ENCODE data around the gene LGALS12.
A peak's percentile ranks its signal among the peaks of the same experiment; 100 is the strongest.
"Not testable (repeated sequence)": the region's sequence is repeated elsewhere in the genome, so short reads cannot be mapped to it uniquely, and the experiment has no call there.

The LGALS12 gene

GRCh38 chr11:63518548-63518947 lies 12.7 kb downstream of the LGALS12 start:
- no peaks in the 10 kb centered on the region for H3K36me3 ChIP-seq (replicated peaks)
- peak overlapping the region; percentile 27 for H3K27ac ChIP-seq
- H3K4me3 ChIP-seq (ENCODE audit: low read depth, low read length) = no peak overlapping the region
- no peaks in the 10 kb centered on the region for H3K27me3 ChIP-seq (replicated peaks)
- in situ Hi-C loops (cut with HindIII; ENCODE audit: low pct_ligation_motif_present, low sequenced_read_pairs) = no loop called here
- TF ChIP-seq, protein P1, sequence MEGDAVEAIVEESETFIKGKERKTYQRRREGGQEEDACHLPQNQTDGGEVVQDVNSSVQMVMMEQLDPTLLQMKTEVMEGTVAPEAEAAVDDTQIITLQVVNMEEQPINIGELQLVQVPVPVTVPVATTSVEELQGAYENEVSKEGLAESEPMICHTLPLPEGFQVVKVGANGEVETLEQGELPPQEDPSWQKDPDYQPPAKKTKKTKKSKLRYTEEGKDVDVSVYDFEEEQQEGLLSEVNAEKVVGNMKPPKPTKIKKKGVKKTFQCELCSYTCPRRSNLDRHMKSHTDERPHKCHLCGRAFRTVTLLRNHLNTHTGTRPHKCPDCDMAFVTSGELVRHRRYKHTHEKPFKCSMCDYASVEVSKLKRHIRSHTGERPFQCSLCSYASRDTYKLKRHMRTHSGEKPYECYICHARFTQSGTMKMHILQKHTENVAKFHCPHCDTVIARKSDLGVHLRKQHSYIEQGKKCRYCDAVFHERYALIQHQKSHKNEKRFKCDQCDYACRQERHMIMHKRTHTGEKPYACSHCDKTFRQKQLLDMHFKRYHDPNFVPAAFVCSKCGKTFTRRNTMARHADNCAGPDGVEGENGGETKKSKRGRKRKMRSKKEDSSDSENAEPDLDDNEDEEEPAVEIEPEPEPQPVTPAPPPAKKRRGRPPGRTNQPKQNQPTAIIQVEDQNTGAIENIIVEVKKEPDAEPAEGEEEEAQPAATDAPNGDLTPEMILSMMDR (IDR thresholded peaks at IDR 0.05; ENCODE audit: low read depth, low read length, missing control alignments) = no peak
- peak; percentile 75 for DNase-seq

DNA sequence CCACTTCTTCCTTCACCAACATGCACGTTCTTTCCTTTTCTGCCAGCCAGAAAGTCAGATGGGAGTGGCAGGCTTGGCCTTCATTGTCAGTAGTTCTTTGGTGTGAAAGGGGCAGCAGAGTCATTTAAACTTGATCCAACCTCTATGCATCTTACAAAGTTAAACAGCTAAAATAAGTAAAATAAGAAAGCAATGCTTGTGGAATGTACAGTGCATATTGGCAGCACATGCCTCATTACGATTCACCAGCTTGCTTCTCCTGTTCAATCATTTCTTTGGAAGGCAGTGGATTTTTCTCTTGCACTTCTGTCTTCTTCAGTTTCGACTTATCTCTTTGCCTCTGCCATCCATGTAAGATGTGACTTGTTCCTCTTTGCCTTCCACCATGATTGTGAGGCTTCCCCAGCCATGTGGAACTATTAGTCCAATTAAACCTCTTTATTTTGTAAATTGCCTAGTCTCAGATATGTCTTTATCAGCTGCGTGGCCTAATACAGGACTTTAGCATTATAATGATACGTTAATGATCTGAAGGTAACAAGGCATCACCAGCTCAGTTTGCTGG lies 14.8 kb downstream of the LGALS12 start:
- H3K4me3 ChIP-seq (ENCODE audit: low read depth, low read length) = no peak overlapping the region
- no peaks in the 10 kb centered on the region for H3K36me3 ChIP-seq (replicated peaks)
- no peaks in the 10 kb centered on the region for H3K27me3 ChIP-seq (replicated peaks)
- TF ChIP-seq, protein P1 (IDR thresholded peaks at IDR 0.05; ENCODE audit: low read depth, low read length, missing control alignments) = no peak
- DNase-seq = no peak
- in situ Hi-C loops (cut with HindIII; ENCODE audit: low pct_ligation_motif_present, low sequenced_read_pairs) = no loop called here
- no peak overlapping the region for H3K27ac ChIP-seq

- DNase-seq = no peak
- Histone ChIP-seq H3K36me3 (replicated peaks) (no peaks in the 10 kb centered on the region), H3K27ac (no peak overlapping the region), H3K4me3 (ENCODE audit: low read depth, low read length) (no peak overlapping the region), H3K27me3 (replicated peaks) (no peaks in the 10 kb centered on the region)
- in situ Hi-C loops (cut with HindIII; ENCODE audit: low pct_ligation_motif_present, low sequenced_read_pairs) = no loop called here
- TF ChIP-seq, protein P1 (IDR thresholded peaks at IDR 0.05; ENCODE audit: low read depth, low read length, missing control alignments) = no peak
Observed at GRCh38 chr11:63521896-63522295, 16.0 kb downstream of the LGALS12 start.

GRCh38 chr11:63523151-63523550 lies 17.3 kb downstream of the LGALS12 start:
- TF ChIP-seq, protein P1 (IDR thresholded peaks at IDR 0.05; ENCODE audit: low read depth, low read length, missing control alignments) = no peak
- no peak overlapping the region for H3K4me3 ChIP-seq (ENCODE audit: low read depth, low read length)
- no peak overlapping the region for H3K27ac ChIP-seq
- in situ Hi-C loops (cut with HindIII; ENCODE audit: low pct_ligation_motif_present, low sequenced_read_pairs) = no loop called here
- H3K27me3 ChIP-seq (replicated peaks) = no peaks in the 10 kb centered on the region
- H3K36me3 ChIP-seq (replicated peaks) = no peaks in the 10 kb centered on the region
- no peak for DNase-seq

GRCh38 chr11:63527667-63528066 lies 21.8 kb downstream of the LGALS12 start:
- no peak overlapping the region for H3K27ac ChIP-seq
- in situ Hi-C loops (cut with HindIII; ENCODE audit: low pct_ligation_motif_present, low sequenced_read_pairs) = no loop called here
- H3K36me3 ChIP-seq (replicated peaks) = no peaks in the 10 kb centered on the region
- no peak for DNase-seq
- H3K27me3 ChIP-seq (replicated peaks) = no peaks in the 10 kb centered on the region
- TF ChIP-seq, protein P1 (IDR thresholded peaks at IDR 0.05; ENCODE audit: low read depth, low read length, missing control alignments) = no peak
- no peak overlapping the region for H3K4me3 ChIP-seq (ENCODE audit: low read depth, low read length)

DNA sequence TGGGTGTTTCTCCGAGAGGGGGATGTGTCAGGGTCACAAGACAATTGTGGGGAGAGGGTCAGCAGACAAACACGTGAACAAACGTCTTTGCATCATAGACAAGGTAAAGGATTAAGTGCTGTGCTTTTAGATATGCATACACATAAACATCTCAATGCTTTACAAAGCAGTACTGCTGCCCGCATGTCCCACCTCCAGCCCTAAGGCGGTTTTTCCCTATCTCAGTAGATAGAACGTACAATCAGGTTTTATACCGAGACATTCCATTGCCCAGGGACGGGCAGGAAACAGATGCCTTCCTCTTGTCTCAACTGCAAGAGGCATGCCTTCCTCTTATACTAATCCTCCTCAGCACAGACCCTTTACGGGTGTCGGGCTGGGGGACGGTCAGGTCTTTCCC lies 22.3 kb downstream of the LGALS12 start:
- H3K27me3 ChIP-seq (replicated peaks); DNase-seq; in situ Hi-C loops (cut with HindIII; ENCODE audit: low pct_ligation_motif_present, low sequenced_read_pairs); H3K4me3 ChIP-seq (ENCODE audit: low read depth, low read length); H3K36me3 ChIP-seq (replicated peaks); H3K27ac ChIP-seq: not testable (repeated sequence)

DNA sequence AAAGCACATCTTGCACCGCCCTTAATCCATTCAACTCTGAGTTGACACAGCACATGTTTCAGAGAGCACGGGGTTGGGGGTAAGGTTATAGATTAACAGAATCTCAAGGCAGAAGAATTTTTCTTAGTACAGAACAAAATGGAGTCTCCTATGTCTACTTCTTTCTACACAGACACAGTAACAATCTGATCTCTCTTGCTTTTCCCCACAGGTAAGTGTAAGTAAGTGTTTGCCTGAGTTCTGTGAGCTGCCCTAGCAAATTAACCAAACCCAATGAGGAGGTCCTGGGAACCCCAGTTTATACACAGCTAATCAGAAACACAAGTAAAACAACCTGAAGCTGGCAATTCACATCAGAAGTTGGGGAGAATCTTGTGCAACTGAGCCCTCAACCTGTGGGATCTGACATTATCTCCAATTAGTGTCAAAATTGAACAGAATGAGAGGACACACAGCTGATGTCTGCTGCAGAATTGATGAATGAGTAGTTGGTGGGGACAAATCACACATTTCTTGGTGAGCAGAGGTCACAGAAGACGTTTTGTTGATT lies 22.9 kb downstream of the LGALS12 start:
- H3K27me3 ChIP-seq (replicated peaks); H3K27ac ChIP-seq; DNase-seq; H3K4me3 ChIP-seq (ENCODE audit: low read depth, low read length); H3K36me3 ChIP-seq (replicated peaks); in situ Hi-C loops (cut with HindIII; ENCODE audit: low pct_ligation_motif_present, low sequenced_read_pairs): not testable (repeated sequence)

DNA sequence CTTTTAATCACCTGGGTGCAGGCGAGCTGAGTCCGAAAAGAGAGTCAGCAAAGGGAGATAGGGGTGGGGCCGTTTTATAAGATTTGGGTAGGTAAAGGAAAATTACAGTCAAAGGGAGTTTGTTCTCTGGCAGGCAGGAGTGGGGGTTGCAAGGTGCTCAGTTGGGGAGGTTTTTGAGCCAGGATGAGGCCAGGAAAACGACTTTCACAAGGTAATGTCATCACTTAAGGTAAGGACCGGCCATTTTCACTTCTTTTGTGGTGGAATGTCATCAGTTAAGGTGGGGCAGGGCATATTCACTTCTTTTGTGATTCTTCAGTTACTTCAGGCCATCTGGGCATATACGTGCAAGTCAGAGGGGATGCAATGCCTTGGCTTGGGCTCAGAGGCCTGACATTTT lies 23.5 kb downstream of the LGALS12 start:
- in situ Hi-C loops (cut with HindIII; ENCODE audit: low pct_ligation_motif_present, low sequenced_read_pairs); H3K27me3 ChIP-seq (replicated peaks); H3K27ac ChIP-seq; H3K36me3 ChIP-seq (replicated peaks); H3K4me3 ChIP-seq (ENCODE audit: low read depth, low read length); DNase-seq: not testable (repeated sequence)

Measured in brain microvascular endothelial cell (primary cell).